ENCODE measurements around the gene NOSIP. TPM values are rescaled to one million over a fixed set of nuclear protein-coding genes. Genes with fewer than 3 reads are reported as not detected.

NOSIP gene
- total and polyA plus RNA-seq, 10 of the 15 experiments (the other 5 are each of a cell fraction or from before 2014, with no cell fraction given), result 7.2 to 85.5 (median 48.4) TPM

GRCh38 chr19:49528211-49528771, 52.1 kb downstream of the NOSIP start:
- H3K79me2 ChIP-seq (ENCODE audit: control insufficient read depth, insufficient read depth, low read length), result no peaks in the 10 kb centered on the region
- H4K20me1 ChIP-seq (ENCODE audit: control insufficient read depth, insufficient read depth), result no peaks in the 10 kb centered on the region
- POLR2A ChIA-PET, result interaction anchor here (0.5 kb wide), 1 partner anchor 61 kb away, joined by 5 read pairs; no protein-coding TSS in a partner anchor
- SMC1A ChIA-PET (ENCODE audit: uncharacterized antibody, unreplicated experiment), result interaction anchor here (0.8 kb wide), 1 partner anchor 18 kb away, joined by 3 read pairs; no protein-coding TSS in a partner anchor
- H3K9ac ChIP-seq (ENCODE audit: control insufficient read depth, insufficient read depth, low read length), result no peak overlapping the region
- FAIRE-seq (no peak), ATAC-seq (no peak), DNase-seq (ENCODE audit: low read depth, low spot score) (no peak)
- in situ Hi-C loops (cut with MboI), result no loop called here
- BruUV-seq (replicated peaks), result no TSS peak
- RAD21 ChIA-PET (ENCODE audit: unreplicated experiment), result no interaction called here
- no peaks in the 10 kb centered on the region for H3K9me3 ChIP-seq (replicated peaks; ENCODE audit: control insufficient read depth, insufficient read depth, low read length)
- peak overlapping the region; percentile 77 for H3K4me2 ChIP-seq (ENCODE audit: control insufficient read depth, insufficient read depth)
- H3K27me3 ChIP-seq (replicated peaks in 1 of 2; ENCODE audit: control insufficient read depth in 2 of 2, insufficient read depth in 2 of 2, low read length in 1 of 2), result no peaks in the 10 kb centered on the region; a peak in 1 of 4 replicates
- H3K27ac ChIP-seq (ENCODE audit: control insufficient read depth, insufficient read depth), result no peak overlapping the region
- no peaks in the 10 kb centered on the region for H3K36me3 ChIP-seq (ENCODE audit: control insufficient read depth in 2 of 2, insufficient read depth in 2 of 2, low read length in 1 of 2)
- TF ChIP-seq NR2F1 (conservative IDR thresholded peaks at IDR 0.05), result peak; percentile 51; the same call in 1 of the 2 replicates
- TF ChIP-seq NR2C1 (IDR thresholded peaks at IDR 0.05), result peak; percentile 32; the same call in 1 of the 2 replicates
- TF ChIP-seq RFX5 (IDR thresholded peaks at IDR 0.05; ENCODE audit: low read depth, low read length), result no peak
- WGBS (ENCODE audit: insufficient coverage, insufficient replicate concordance, low lambda C conversion rate, missing lambda C conversion rate), result 30% methylated on average over 25 of the region's 25 CpGs
- CTCF ChIA-PET, result interaction anchor here (1.0 kb wide), 1 partner anchor 13 kb away, joined by 4 read pairs; no protein-coding TSS in a partner anchor
- intact Hi-C loops (cut with micrococcal nuclease; ENCODE audit: unreplicated experiment), result no loop called here
- no peak overlapping the region; the same call in 1 of the 2 replicates for H3K4me3 ChIP-seq
- no peaks in the 10 kb centered on the region for H3K4me1 ChIP-seq (ENCODE audit: control insufficient read depth, insufficient read depth, low read length)
- peak overlapping the region; percentile 63 for H2AFZ ChIP-seq (ENCODE audit: control insufficient read depth, low read depth, low read length)

GRCh38 chr19:49524812-49525455, 55.4 kb downstream of the NOSIP start:
- no peak overlapping the region for H3K4me3 ChIP-seq
- no peak for TF ChIP-seq IRF4 (IDR thresholded peaks at IDR 0.05; ENCODE audit: low read depth, low read length)
- TF ChIP-seq CHD4 (IDR thresholded peaks at IDR 0.05), result no peak
- TF ChIP-seq SKIL (IDR thresholded peaks at IDR 0.05; ENCODE audit: low read depth, poor library complexity, severe bottlenecking), result no peak
- TF ChIP-seq SREBF2 (IDR thresholded peaks at IDR 0.05; ENCODE audit: low read length), result no peak
- no peak for TF ChIP-seq BACH1 (IDR thresholded peaks at IDR 0.05; ENCODE audit: borderline replicate concordance)
- no peak for TF ChIP-seq EP300 (IDR thresholded peaks at IDR 0.05; ENCODE audit: borderline replicate concordance in 1 of 2, control insufficient read depth in 1 of 2, low read depth in 2 of 2, low read length in 2 of 2)
- TF ChIP-seq ZNF24 (IDR thresholded peaks at IDR 0.05), result no peak
- TF ChIP-seq BRCA1 (IDR thresholded peaks at IDR 0.05; ENCODE audit: low read depth, low read length), result no peak
- no peak for TF ChIP-seq JUNB (IDR thresholded peaks at IDR 0.05)
- no peak for TF ChIP-seq NR2F1 (conservative IDR thresholded peaks at IDR 0.05)
- no peak for TF ChIP-seq ZZZ3 (IDR thresholded peaks at IDR 0.05; ENCODE audit: control insufficient read depth, insufficient read length, low read depth)
- no peak for TF ChIP-seq SMAD5 (IDR thresholded peaks at IDR 0.05; ENCODE audit: low read depth)
- TF ChIP-seq MEF2B (IDR thresholded peaks at IDR 0.05; ENCODE audit: partially characterized antibody, poor library complexity, severe bottlenecking), result no peak
- TF ChIP-seq GATAD2B (conservative IDR thresholded peaks at IDR 0.05; ENCODE audit: low read depth), result no peak
- no peaks in the 10 kb centered on the region for H3K4me1 ChIP-seq (ENCODE audit: control insufficient read depth, insufficient read depth, low read length)
- RAD21 ChIA-PET (ENCODE audit: unreplicated experiment), result no interaction called here
- H3K9me3 ChIP-seq (replicated peaks; ENCODE audit: control insufficient read depth, insufficient read depth, low read length), result no peaks in the 10 kb centered on the region
- POLR2A ChIA-PET, result no interaction called here
- in situ Hi-C loops (cut with MboI), result no loop called here
- intact Hi-C loops (cut with micrococcal nuclease; ENCODE audit: unreplicated experiment), result no loop called here
- no peaks in the 10 kb centered on the region for H3K36me3 ChIP-seq (ENCODE audit: control insufficient read depth in 2 of 2, insufficient read depth in 2 of 2, low read length in 1 of 2)
- H3K4me2 ChIP-seq (ENCODE audit: control insufficient read depth, insufficient read depth), result no peak overlapping the region
- no peaks in the 10 kb centered on the region for H3K79me2 ChIP-seq (ENCODE audit: control insufficient read depth, insufficient read depth, low read length)
- WGBS (ENCODE audit: insufficient coverage, insufficient replicate concordance, low lambda C conversion rate, missing lambda C conversion rate), result 57% methylated on average over 22 of the region's 22 CpGs
- no TSS peak for BruUV-seq (replicated peaks)
- no peak overlapping the region for H3K9ac ChIP-seq (ENCODE audit: control insufficient read depth, insufficient read depth, low read length)
- FAIRE-seq (no peak), ATAC-seq (no peak), DNase-seq (ENCODE audit: low read depth, low spot score) (no peak)
- H3K27ac ChIP-seq (ENCODE audit: control insufficient read depth, insufficient read depth), result no peak overlapping the region
- CTCF ChIA-PET, result interaction anchor here (0.6 kb wide), 1 partner anchor 55 kb away, joined by 3 read pairs; no protein-coding TSS in a partner anchor
- H3K27me3 ChIP-seq (replicated peaks in 1 of 2; ENCODE audit: control insufficient read depth in 2 of 2, insufficient read depth in 2 of 2, low read length in 1 of 2), result no peaks in the 10 kb centered on the region
- no peaks in the 10 kb centered on the region for H4K20me1 ChIP-seq (ENCODE audit: control insufficient read depth, insufficient read depth)
- SMC1A ChIA-PET (ENCODE audit: uncharacterized antibody, unreplicated experiment), result no interaction called here
- no peak overlapping the region for H2AFZ ChIP-seq (ENCODE audit: control insufficient read depth, low read depth, low read length)

All from GM12878 (cell line).